HG03469 (cell line): Measurements from ENCODE around the gene JPH4.

ENCODE experiments used
- ATAC-seq: cut with Tn5 transposase; IDR thresholded peaks from one replicate; pipeline ENCODE4 v1.9.1; 2021; ENCODE audit warnings: mild to moderate bottlenecking, moderate library complexity, moderate number of reproducible peaks; ENCODE audit not compliant: unreplicated experiment

Gene JPH4

DNA sequence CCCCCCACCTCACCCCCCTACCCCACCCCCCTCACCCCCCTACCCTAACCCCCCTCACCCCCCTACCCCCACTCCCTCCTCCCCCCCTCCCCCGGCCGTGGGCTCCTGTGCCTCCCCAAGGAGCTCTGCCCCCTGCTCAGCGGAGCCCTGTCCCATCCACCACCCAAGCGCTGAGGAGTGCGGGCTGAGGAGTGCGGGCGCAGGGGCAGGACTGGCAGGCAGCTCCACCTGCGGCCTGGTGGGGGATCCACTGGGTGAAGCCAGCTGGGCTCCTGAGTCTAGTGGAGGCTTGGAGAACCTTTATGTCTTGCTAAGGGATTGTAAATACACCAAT lies 2.3 kb upstream of the JPH4 start:
- no peak for ATAC-seq

DNA sequence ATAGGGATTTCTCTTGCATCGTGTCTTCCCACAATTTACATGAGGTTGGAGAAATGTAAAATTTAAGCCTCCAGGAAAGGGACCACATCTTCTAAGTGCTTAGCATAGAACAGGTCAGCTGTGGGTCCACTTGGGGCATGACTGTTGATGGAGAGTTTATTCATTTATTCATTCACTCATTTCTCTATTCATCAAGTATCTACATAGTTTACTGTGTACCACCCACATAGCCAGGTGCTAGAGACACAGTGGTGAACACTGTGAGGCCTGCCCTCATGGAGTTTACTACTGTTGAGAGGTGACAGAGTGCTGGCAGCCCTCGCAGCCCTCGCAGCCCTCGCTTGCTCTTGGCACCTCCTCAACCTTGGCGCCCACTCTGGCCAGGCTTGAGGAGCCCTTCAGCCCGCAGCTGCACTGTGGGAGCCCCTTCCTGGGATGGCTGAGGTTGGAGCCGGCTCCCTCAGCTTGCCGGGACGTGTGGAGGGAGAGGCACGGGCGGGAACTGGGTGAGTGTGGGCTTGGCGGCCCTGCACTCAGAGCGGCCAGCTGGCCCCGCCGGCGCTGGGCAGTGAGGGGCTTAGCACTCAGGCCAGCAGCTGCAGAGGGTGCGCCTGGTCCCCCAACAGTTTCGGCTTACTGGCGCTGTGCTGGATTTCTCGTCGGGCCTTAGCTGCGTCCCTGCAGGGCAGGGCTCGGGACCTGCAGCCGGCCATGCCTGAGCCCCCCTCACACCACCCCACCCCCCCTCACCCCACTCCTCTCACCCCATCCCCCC lies 1.7 kb upstream of the JPH4 start:
- no peak for ATAC-seq

DNA sequence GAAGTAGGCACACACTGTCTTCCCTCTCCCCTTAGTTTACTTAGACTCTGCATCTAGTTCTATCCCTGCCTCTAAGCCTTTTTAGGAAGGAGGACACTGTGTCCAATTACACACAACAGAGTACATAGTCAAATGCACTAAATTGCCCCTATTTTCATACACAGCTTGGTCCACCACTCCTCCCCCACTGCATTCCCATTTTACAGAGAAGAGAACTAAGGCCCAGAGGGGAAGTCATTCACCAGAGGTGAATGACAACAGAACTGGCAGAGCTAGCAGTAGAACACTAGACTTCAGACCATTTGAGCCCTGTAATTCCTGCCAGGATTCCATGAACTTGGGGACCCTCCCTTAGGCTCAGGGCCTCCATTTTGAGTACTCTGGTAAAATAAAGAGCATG lies 1.1 kb upstream of the JPH4 start:
- no peak for ATAC-seq

DNA sequence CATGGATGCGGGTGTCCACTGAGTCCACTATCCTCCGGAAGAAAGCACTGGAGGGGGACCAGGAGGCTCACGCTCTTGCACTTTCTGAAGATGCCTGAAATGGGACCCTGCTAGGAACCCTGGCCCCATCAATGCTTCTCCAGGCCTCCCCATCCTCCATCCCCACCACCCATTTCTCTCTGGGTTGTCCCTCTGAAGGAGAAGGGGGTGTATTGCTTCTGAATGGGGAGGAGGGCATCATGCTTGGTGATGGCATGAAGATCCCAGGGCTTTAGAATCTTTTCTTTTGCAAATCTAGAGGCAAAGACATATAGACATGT lies 681 bp upstream of the JPH4 start:
- no peak for ATAC-seq

DNA sequence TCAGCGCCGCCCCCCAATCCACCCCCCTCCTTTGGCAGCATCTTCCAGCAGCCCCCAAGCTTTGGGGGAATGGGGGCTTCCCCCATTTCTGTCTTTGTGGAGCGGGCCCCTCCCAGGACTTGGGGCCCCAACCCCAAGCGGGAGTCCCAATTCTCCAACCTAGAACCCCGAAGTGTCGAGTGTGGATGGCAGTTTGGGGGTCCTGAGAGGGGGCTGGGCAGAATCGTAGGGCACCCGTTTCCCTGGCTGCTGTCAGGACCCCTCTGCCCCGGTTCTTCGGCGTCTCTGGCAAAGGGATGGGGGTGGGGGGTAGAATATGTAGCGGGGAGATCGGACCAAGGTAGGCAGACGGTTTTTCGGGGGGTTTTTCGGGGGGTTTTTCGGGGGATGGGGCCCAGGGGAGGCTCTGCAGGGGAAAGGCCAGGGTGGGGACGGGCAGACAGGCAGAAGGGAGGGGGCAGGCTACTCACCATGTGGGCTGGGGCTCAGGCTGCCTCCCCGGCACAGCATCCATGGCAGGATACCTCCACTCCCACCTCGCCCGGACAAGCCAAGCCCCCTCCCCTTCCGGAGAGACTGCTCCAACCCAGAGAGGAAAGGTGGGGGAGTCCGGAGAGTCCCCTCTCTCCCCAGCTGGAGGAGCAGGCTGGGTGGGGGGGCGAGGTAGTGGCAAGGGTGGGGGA lies 739 bp downstream of the JPH4 start:
- ATAC-seq: no peak

DNA sequence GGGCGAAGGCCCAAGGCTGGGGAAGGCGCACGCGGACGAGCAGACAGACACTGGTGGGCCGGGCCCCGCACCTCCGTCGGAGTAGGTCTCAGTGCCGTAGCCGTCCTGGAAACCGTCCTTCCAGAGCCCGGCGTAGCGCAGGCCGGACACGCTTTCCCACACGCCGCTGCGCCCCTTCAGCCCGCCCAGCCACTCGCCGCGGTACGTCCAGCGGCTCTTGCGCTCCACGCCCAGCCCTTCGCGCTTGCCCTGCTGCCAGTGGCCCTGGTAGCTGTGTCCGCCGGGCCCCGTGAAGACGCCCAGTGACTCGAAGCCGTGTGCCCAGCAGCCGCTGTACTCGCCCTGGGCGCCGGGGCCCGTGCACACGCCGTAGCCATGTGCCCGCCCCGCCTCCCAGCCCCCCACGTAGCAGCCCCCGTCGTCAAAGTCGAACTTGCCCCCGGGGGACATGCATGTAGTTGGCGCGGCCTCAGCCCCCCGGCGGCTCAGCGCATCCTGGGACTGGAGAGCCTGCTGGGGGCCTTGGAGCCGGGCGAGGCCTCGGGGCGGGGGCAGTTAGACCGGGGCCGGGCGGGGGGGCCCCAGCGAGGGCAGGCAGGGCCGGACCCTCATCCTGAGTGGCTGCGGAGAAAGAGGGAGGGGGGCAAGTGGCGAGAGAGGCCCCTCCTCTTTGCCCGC lies 1.4 kb downstream of the JPH4 start:
- ATAC-seq: no peak

DNA sequence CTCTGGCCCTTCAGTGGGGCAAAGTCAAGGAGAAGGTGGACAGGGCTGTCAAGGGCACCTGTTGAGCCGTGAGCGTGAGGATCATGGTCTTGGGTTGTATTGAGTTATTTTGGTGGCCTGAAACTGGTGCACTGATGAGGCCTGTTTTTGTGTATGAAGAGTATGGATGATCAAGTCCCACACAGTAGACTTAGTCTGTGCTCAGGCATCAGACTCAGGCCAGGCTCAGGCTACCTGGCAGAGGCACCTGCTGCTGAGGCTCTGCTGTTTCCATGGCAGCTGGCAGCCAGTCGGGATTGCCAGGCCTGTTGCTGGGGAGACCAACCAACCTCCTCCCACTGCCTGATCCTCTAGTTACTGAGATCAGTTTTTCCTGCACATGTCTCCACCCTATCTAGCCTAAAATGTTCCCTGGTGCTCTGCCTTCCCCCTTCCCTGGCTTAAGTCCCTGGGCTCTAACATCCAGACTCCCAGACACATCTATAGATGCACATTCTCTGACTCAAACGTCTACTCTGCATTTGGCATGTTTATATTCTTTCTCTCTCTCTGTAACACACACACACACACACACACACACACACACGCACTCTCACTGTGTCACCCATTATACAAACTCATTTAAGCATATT lies 5.1 kb downstream of the JPH4 start:
- ATAC-seq: no peak

DNA sequence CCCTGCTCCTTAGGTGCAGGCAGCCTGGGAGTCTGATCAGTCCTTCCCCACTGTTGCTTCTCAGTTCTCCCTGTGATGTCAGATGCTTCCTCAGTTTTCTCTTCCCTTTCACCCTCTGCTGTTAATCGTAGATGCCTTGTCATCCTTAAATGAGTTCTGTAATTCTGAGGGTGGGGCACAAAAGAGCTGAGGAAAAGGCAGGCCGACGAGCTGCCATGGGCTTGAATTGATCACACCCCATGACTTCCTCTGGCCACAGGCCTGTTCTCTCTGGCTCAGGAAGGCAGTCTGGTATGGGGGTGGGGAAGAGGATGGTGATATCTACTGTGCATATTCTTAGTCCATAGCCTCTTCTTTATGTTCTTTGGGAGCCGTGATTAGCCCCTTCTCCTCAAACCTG lies 5.8 kb downstream of the JPH4 start:
- ATAC-seq: no peak

DNA sequence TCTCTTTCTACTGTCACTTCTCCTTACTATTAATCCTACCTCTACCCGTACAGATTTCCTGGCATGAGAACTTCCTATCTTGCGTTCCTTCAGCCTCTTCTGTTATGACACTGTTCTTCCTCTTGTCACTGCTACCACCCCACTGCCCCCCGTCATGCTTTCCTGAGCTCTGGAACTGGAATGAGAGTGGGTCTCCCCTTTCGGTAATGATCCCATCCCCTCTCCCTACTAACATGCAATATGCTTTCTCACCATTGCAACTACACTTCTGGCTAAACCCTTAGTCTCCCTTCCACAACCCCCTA lies 6.1 kb downstream of the JPH4 start:
- no peak for ATAC-seq

DNA sequence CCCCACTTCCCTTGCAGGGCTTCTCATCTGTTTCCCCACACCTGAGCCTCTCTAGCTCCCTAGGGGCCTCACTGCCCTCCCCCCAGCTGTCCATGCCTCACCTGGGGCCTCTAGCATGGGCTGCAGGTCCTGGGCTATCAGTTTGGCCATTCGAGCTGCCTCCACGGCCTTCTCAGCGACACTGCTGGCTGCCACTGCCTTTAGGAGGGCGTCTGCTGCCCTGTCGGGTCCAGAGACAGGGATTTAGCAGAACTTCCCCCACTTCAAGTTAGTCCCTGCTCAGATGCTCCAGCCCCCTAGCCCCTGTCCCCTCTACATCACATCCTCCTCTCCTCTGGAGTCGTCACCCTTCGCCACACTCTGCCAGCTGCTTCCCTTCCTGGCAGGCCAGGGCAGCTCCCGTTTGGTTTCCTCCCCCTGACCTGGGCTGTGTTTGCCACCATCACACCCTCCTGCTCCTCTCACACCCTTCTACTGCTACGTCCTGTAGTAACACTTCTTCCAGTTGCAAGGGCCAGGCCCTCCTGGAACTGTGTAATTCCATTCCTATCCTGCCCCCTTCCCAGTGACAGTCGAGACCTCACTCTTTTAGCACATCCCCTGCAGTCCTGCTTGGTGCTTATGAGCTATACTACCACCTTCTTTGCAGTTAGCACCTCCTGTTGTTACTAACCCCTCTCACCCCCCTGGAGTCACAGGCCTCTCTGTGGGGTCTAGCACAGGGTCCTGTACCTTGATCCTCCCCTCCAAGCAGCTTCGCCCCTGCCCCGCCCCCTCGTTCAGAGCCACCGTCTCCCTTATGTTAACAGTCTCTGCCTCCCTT lies 6.7 kb downstream of the JPH4 start:
- no peak for ATAC-seq

DNA sequence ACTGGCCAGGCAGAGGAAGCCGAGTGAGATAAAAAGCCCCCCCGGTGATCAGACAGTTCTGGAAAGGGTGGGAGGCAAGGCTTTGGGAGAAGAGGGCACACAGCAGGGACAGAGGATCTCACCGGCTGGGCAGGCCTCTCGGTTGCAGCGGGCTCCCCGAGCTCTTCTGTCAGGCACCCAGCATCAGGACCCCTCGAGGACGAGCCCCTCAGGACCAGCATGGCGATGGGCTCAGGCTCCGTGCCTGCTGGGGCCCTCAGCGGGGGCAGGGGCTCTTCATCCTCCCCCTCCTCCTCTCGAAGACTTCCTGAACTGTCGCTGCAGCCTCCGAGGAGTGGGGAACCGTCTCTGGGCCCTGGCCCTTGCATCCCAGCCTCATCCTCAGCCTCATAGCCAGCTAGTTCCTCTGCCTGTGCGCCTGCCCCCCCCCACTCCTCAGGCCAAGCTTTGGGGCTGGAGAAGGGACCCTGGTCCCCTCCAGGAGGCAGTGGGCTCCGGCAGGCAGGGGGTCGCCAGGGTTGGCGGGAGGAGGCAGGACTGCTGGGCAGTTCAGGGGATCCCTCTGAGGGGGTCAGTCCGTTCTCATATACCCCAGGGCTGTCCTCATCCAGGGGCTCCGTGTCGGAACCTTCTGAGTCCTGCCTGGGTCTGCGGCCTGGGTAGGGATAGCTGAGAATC lies 7.6 kb downstream of the JPH4 start:
- no peak for ATAC-seq

DNA sequence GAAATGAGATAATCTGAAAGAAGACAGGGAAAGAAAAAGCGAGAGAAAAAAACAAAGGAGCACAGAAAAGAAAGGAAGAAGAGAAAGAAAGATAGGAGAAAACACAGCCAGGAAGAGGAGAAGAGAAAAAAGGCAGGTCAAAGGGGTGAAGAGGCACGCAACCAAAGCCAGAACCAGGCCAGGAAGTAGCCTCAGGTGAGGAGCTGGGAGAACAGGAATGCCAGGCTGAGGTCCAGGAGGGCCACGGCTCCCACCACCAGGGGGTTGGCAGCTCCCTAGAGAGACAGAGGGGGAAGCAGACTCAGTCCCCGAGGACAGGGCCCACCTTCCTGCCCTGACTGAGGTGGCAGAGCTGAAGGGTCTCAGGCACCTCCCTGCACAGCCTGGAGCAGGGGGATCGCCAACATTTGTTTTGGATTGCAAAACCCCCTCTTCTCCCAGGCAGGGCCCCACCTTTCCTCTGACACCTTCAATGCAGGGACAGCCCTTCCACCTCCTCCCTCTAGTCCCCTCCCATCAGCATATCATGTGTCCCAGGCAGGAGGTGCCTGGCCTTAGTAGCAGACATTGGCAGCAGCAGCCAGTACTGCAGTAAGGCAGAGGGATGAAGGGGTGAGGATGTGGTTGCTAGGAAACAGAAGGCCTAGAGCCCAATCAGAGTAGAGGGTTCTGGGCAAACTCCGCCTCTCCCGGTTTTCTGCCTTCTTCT lies 9.0 kb downstream of the JPH4 start:
- ATAC-seq: no peak

DNA sequence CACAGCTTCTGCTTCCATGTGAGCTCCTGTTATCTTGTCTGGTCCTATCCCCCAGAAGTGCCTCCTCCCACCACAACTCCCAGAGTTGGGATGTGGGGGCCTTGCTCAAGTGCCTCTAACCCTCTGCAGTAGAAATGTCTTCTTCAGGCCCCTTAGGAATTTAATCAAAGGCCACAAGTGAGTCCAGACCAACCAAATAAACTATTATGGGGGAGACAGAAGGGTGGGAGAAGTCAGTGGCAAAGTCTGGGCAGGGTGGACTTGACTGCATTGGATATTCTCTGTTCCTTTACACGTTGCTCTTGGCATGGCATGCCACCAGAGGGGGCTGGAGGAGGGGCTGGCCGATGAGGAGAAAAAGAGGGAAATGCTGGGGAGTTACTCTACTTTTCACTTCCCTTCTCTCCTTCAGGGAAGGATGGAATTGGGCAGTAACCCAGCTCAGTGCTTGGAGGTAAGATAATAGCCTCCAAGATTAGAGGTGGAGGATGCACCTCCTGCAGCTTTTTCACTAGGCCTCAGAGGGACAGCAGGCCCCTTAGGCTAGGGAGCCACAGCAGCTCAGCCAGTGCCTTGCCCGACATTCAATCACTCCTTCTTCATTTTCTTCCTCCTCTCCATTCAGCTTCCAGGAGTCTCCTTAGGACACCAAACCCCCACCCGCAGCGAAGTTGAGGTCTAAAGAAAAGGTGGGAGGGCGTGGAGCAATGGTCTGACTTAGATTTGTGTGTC lies 9.8 kb downstream of the JPH4 start:
- ATAC-seq: no peak

DNA sequence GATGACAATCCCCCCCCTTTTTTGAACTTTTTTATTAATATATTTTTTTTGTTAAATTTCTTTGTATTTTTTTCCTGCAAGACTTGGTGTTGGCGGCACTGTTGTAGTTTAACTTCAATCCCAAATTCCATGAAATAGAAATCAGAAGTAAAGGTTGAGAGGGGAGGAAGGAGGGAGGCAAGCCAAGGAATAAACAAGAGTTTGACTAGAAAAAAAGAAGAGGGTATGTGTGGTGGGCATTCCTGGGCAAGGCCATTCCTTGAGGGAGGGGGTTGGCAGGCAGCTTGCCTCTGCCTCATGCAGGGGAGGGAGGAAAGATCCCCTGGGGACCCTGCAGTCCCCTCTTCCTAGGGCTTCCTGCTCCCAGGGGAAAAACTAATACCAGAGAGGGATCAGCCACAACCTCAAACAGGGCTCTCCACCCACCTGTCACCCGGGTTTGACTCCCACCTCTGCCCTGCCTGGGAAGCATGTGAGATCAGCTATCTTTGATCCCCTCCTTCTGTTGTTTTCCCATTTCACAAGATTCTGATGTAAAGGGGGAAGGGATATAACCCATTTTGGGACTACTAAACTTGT lies 10.5 kb downstream of the JPH4 start:
- ATAC-seq: no peak

DNA sequence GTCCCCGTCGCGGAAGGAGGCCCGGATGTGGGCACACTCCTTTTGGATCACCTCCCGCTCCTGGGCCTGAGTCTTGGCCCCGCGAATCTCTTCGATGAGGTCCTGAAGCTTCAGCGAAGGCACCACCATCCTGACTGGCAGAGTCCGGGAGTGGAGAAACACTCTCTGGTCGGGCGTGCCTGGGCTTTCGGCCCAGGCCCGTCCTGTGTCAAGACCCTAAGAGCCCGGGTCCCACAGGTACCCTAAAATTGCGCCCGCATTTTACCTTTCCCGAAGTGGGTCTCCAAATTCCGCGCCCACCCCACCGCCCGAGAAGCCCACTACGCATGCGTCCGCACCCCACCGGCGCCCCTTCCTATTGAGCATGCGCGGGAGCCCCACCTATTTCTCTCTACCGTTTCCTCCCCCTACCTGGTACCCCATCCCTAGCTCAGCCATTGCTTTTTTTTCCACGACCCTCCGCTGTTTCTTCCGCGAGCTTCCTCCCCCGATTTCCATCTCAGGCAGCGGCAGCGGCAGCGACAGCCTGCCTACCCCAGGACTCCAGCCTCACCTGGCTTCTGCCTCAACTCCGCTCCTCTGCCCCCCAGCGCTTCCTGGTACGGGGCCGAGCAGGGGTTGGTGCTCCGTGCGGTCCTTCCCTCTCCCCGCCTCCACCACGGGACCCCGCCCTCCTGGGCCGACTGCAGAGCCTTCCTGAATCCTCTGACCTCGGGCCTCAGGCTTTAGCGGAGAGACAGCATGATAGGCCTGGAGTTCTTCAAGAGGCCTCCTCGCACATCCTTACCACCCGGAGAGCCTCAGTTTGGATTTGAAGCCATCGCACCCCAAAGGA lies 11.2 kb downstream of the JPH4 start, which contains the start of gene AP1G2:
Gene AP1G2, minus strand, starts transcription at position 606 of the 835 bp plus-strand sequence. Its CDS starts 477 bp downstream, at position 129.
- ATAC-seq: peak; percentile 47

DNA sequence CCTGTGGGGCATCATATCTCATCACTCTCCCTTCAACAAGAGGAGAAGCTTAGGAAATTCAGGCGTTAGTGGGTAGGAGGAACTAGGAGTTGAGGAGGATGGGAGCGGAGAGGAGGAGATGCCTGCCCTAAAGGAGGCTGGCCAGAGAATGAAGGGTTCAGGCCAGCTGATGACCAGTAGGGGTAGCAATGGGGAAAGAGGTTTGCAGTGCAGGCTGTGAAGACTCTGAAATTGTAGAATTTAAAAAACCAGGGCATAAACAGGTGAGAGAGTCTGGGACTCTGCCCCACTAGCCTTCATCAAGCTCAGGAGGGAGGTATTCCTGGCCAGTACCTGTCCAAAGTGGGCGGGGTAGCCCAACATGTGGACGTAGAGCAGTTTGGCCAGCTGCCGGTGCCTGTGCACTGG lies 11.8 kb downstream of the JPH4 start:
- ATAC-seq: no peak

DNA sequence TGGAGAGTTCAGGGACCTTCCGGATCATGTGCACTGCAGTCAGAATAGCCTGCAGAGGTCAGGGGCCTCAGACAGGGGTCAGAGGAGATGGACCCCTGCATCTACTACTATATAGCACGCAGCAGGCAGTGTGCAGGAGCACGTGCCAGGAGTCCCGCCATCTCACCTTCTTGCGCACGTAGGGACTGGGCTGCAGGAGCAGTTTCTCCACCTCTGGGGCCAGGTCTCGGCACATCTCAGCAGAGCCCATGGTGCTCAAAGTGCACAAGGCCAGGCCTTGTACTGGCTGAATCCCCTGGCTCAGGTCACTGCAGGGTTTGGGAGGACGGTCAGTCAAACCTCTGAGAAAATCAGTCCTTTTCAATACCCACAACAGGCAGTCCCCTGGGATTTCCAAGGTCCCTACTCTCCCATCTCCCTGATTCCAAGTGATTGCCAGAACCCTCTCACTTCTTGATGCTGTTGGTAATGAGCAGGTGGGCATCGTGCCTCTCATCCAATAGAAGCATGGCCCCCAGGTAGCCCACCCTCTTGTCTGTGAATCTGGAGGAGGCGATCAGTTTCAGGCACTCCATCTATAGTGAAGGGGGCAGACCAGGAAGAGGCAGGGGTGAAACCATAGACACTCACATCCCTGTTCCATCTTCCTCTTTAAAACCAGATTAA lies 12.3 kb downstream of the JPH4 start:
- no peak for ATAC-seq
